ENCODE results near the gene ATAD3C.
"Not testable (repeated sequence)": the region's sequence is repeated elsewhere in the genome, so short reads cannot be mapped to it uniquely, and the experiment has no call there.

Gene ATAD3C

GRCh38 chr1:1507305-1507704, 57.8 kb downstream of the ATAD3C start:
- no peak for DNase-seq (ENCODE audit: low read depth)
- H3K4me3 ChIP-seq (ENCODE audit: low read depth, low read length) = no peak overlapping the region
- TF ChIP-seq POLR2A (IDR thresholded peaks at IDR 0.05; ENCODE audit: extremely low read depth, insufficient read length) = no peak
- TF ChIP-seq MAX (IDR thresholded peaks at IDR 0.05; ENCODE audit: low read depth, low read length) = no peak
- TF ChIP-seq CTCF (IDR thresholded peaks at IDR 0.05; ENCODE audit: low read depth, low read length) = no peak
- TF ChIP-seq MYC (IDR thresholded peaks at IDR 0.05; ENCODE audit: low read depth, low read length) = no peak

DNA sequence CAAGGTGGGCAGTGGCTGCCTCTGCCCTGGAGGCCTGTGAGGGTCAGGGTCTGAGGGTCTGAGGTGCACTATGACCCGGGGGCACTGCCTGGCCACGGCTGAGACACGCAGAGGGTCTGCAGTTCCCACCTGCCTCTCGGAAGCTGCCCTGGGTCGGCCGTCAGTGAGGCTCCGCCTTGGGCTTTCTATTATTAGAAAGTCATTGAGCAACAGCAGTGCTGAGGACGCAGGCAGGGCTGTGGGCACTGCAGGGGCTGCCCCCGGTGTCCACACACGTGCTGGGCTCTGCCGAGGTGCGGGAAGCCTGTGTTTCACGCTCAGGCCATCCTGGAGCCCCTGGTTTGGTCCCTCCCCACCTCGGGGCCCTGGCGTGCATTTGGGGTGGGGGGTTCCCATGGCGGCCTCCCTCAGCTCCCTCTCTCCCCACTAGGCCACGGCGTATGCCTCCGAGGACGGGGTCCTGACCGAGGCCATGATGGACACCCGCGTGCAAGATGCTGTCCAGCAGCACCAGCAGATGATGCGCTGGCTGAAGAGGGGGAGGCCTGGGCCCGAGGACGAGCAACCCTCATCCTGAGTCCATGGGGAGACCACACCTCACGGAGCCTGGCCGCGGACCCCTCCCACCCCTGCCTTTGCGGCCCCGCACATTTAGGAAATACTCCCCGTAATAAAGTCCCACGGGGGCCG, 59.4 kb downstream of the ATAD3C start:
- H3K4me3 ChIP-seq (ENCODE audit: low read depth, low read length); DNase-seq (ENCODE audit: low read depth): not testable (repeated sequence)

DNA sequence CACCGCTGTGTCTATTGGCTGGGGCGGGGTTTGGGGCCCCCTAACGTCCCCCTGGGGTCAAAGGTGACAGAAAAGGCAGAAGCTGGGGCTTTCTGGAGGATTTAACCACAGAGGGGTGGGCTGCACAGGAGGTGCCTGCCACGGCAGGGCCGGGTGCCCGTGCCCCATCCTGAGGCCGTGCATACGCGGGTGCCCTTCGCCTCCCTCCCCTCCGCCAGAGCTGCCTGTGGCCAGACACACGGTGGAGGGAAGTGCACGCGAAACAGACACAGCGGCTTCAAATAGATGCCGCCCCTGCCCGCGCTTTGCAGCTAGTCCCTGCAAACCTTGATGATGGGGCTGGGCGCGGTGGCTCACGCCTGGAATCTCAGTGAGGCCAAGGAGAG, 60.0 kb downstream of the ATAD3C start:
- peak; percentile 36 for DNase-seq (ENCODE audit: low read depth)
- H3K4me3 ChIP-seq (ENCODE audit: low read depth, low read length) = not testable (repeated sequence)

- peak; percentile 44 for DNase-seq (ENCODE audit: low read depth)
- TF ChIP-seq POLR2A (IDR thresholded peaks at IDR 0.05; ENCODE audit: extremely low read depth, insufficient read length) = no peak
- no peak for TF ChIP-seq CTCF (IDR thresholded peaks at IDR 0.05; ENCODE audit: low read depth, low read length)
- TF ChIP-seq MAX (IDR thresholded peaks at IDR 0.05; ENCODE audit: low read depth, low read length) = no peak
- no peak for TF ChIP-seq MYC (IDR thresholded peaks at IDR 0.05; ENCODE audit: low read depth, low read length)
- H3K4me3 ChIP-seq (ENCODE audit: low read depth, low read length) = peak overlapping the region; percentile 88
These were observed 61.5 kb downstream of the ATAD3C start for GRCh38 chr1:1510912-1511532.

DNA sequence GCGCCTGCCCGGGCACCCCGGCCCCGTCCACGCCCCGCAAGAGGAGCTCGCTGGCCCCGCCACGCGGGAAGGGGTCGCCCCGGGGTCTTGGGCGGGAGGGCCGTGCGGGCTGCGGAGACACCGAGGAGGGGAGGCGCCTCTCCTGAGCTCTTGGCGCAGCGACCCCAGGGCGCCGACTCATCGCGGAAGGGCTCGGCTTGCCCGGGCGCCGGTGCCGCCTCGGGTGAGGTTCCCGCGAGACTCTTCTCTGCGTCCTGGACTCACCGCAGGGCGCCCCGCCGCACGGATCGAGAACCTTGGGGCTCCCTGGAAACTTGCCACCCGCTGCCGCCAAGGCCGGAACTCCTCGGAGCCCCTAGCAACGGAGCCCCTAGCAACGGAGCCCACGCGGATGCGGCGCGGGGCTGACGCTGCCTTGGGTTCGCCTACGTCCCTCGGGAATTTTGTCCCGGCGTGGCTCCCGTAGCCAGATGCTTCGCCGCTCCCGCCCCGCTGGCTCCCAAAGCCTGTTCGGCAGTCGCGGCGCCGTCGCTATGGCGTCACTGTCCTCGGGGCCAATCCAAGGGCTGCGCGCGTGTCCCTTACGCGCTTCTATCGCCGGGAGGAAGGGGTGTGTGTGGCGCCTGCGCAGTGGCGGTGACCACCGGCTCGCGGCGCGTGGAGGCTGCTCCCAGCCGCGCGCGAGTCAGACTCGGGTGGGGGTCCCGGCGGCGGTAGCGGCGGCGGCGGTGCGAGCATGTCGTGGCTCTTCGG, 62.2 kb downstream of the ATAD3C start, which contains the start of gene ATAD3A:
ATAD3A (plus strand) TSS at position 630 of the 753 bp plus-strand sequence; CDS start at position 737, 107 bp downstream.
- peak within 1 kb of the TSS; percentile 88 for H3K4me3 ChIP-seq (ENCODE audit: low read depth, low read length)
- peak; percentile 98 for DNase-seq (ENCODE audit: low read depth)
- peak; percentile 43 for TF ChIP-seq POLR2A (IDR thresholded peaks at IDR 0.05; ENCODE audit: extremely low read depth, insufficient read length)
- TF ChIP-seq MYC (IDR thresholded peaks at IDR 0.05; ENCODE audit: low read depth, low read length) = peak; percentile 55
- TF ChIP-seq CTCF (IDR thresholded peaks at IDR 0.05; ENCODE audit: low read depth, low read length) = no peak

- not testable (repeated sequence) for DNase-seq (ENCODE audit: low read depth)
- peak overlapping the region; percentile 53 for H3K4me3 ChIP-seq (ENCODE audit: low read depth, low read length)
These were observed 62.9 kb downstream of the ATAD3C start for GRCh38 chr1:1512425-1512824.

- not testable (repeated sequence) for DNase-seq (ENCODE audit: low read depth)
- H3K4me3 ChIP-seq (ENCODE audit: low read depth, low read length) = peak overlapping the region; percentile 36
These were observed 64.2 kb downstream of the ATAD3C start for GRCh38 chr1:1513675-1514074.

GRCh38 chr1:1514376-1514775, 64.9 kb downstream of the ATAD3C start:
- not testable (repeated sequence) for H3K4me3 ChIP-seq (ENCODE audit: low read depth, low read length); DNase-seq (ENCODE audit: low read depth)

DNA sequence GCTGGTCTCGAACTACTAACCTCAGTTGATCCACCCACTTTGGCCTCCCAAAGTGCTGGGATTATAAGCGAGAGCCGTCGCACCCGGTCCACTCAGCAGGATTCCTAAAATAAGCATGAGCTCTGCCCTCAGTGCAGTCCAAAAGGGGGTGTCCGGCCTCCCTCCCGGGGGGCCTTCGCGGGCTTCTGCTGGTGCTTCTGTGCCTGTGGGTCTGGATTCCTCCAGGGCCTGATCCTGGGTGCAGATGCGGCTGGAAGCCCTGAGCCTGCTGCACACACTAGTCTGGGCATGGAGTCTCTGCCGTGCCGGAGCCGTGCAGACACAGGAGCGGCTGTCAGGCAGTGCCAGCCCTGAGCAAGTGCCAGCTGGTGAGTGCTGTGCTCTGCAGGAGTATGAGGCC, 67.4 kb downstream of the ATAD3C start:
- not testable (repeated sequence) for DNase-seq (ENCODE audit: low read depth); H3K4me3 ChIP-seq (ENCODE audit: low read depth, low read length)
